HEK293 (cell line): ENCODE measurements around the gene TBC1D16.

Experiments
- CTCF ChIA-PET: fragments of 350-600 bp; formaldehyde crosslinking; extraction: SDS; loops from one replicate; lab custom pipeline; 2021; ENCODE audit warnings: antibody characterized with exemption; lab: Yijun Ruan, JAX
- POLR2A ChIA-PET: fragments of 300-600 bp; formaldehyde crosslinking; extraction: SDS; loops from one replicate; lab custom pipeline; 2020; ENCODE audit warnings: antibody characterized with exemption, inconsistent platforms; lab: Yijun Ruan, JAX
- H3K27ac ChIP-seq: fragments of 200-500 bp; sonication (Bioruptor generic); 2 replicates; pipeline ENCODE4 v1.5.1; 2014; ENCODE audit warnings: low read depth, low read length, control low read depth, inconsistent platforms; ENCODE audit errors: extremely low read depth
- H3K36me3 ChIP-seq, 2 experiments: fragments of 200-500 bp in 1 of 2; sonication (Bioruptor generic) in 1 of 2; 1 replicate in 1 of 2; 2 replicates in 1 of 2; pipeline ENCODE4 v1.5.1; 2014 to 2017; ENCODE audit warnings: inconsistent platforms in 2 of 2, low read length in 2 of 2; ENCODE audit not compliant: control insufficient read depth in 2 of 2, insufficient read depth in 1 of 2
- H3K4me1 ChIP-seq: fragments of 200-500 bp; sonication (Bioruptor generic); 2 replicates; pipeline ENCODE4 v1.5.1; 2014; ENCODE audit warnings: mild to moderate bottlenecking, low read length, inconsistent platforms; ENCODE audit not compliant: control insufficient read depth, insufficient read depth
- H3K4me3 ChIP-seq: 2 replicates; pipeline ENCODE4 v1.5.1; 2011; ENCODE audit warnings: low read depth, mild to moderate bottlenecking, control low read depth, low read length, moderate library complexity
- H3K9me3 ChIP-seq: fragments of 200-500 bp; sonication (Bioruptor generic); 2 replicates; pipeline ENCODE4 v1.5.1; 2014; ENCODE audit warnings: low read depth, low read length, inconsistent platforms; ENCODE audit not compliant: control insufficient read depth, insufficient read depth
- EGR2 ChIP-seq: fragments of 450-650 bp; formaldehyde crosslinking; IDR thresholded peaks from 2 replicates; pipeline ENCODE4 v1.5.1; 2016; ENCODE audit warnings: low read depth, missing biosample characterization, missing genetic modification characterization
- HIC1 ChIP-seq: fragments of 450-650 bp; formaldehyde crosslinking; IDR thresholded peaks from 2 replicates; pipeline ENCODE4 v1.5.1; 2016; ENCODE audit warnings: missing biosample characterization, missing genetic modification characterization
- SCRT1 ChIP-seq: fragments of 450-650 bp; formaldehyde crosslinking; IDR thresholded peaks from 2 replicates; pipeline ENCODE4 v1.5.1; 2016; ENCODE audit warnings: missing biosample characterization, missing genetic modification characterization, borderline replicate concordance
- SCRT2 ChIP-seq: fragments of 450-650 bp; formaldehyde crosslinking; IDR thresholded peaks from 2 replicates; pipeline ENCODE4 v1.5.1; 2016; ENCODE audit warnings: missing biosample characterization, missing genetic modification characterization
- YY2 ChIP-seq: fragments of 450-650 bp; formaldehyde crosslinking; IDR thresholded peaks from 2 replicates; pipeline ENCODE4 v1.5.1; 2016; ENCODE audit warnings: missing biosample characterization, missing genetic modification characterization
- ZBTB8A ChIP-seq: fragments of 450-650 bp; formaldehyde crosslinking; IDR thresholded peaks from 2 replicates; pipeline ENCODE4 v1.5.1; 2016; ENCODE audit warnings: missing biosample characterization, missing genetic modification characterization
- ZFHX2 ChIP-seq: fragments of 450-650 bp; formaldehyde crosslinking; conservative IDR thresholded peaks from 2 replicates; pipeline ENCODE4 v1.5.1; 2016; ENCODE audit warnings: missing biosample characterization, missing genetic modification characterization
- ZFP37 ChIP-seq: fragments of 450-650 bp; formaldehyde crosslinking; IDR thresholded peaks from 2 replicates; pipeline ENCODE4 v1.5.1; 2016; ENCODE audit warnings: missing biosample characterization, missing genetic modification characterization
- ZFP41 ChIP-seq: fragments of 450-650 bp; formaldehyde crosslinking; IDR thresholded peaks from 2 replicates; pipeline ENCODE4 v1.5.1; 2016; ENCODE audit warnings: missing biosample characterization, missing genetic modification characterization, borderline replicate concordance
- ZNF146 ChIP-seq: fragments of 450-650 bp; formaldehyde crosslinking; IDR thresholded peaks from 2 replicates; pipeline ENCODE4 v1.5.1; 2016; ENCODE audit warnings: missing biosample characterization, missing genetic modification characterization
- ZNF214 ChIP-seq: fragments of 450-650 bp; formaldehyde crosslinking; IDR thresholded peaks from 2 replicates; pipeline ENCODE4 v1.5.1; 2017; ENCODE audit warnings: missing biosample characterization, mild to moderate bottlenecking, missing genetic modification characterization, borderline replicate concordance
- ZNF223 ChIP-seq: fragments of 450-650 bp; formaldehyde crosslinking; IDR thresholded peaks from 2 replicates; pipeline ENCODE4 v1.5.1; 2016; ENCODE audit warnings: missing biosample characterization, missing genetic modification characterization
- ZNF23 ChIP-seq: fragments of 450-650 bp; formaldehyde crosslinking; IDR thresholded peaks from 2 replicates; pipeline ENCODE4 v1.5.1; 2016; ENCODE audit warnings: missing biosample characterization, missing genetic modification characterization, borderline replicate concordance
- ZNF324 ChIP-seq: fragments of 450-650 bp; formaldehyde crosslinking; IDR thresholded peaks from 2 replicates; pipeline ENCODE4 v1.5.1; 2016; ENCODE audit warnings: missing biosample characterization, missing genetic modification characterization
- ZNF341 ChIP-seq: fragments of 450-650 bp; formaldehyde crosslinking; IDR thresholded peaks from 2 replicates; pipeline ENCODE4; 2016; ENCODE audit warnings: low read depth, missing biosample characterization, missing genetic modification characterization
- ZNF350 ChIP-seq: fragments of 450-650 bp; formaldehyde crosslinking; IDR thresholded peaks from 2 replicates; pipeline ENCODE4 v1.5.0; 2017; ENCODE audit warnings: missing biosample characterization, mild to moderate bottlenecking, missing genetic modification characterization
- ZNF426 ChIP-seq: fragments of 450-650 bp; formaldehyde crosslinking; IDR thresholded peaks from 2 replicates; pipeline ENCODE4 v1.5.1; 2017; ENCODE audit warnings: missing biosample characterization, missing genetic modification characterization, mild to moderate bottlenecking, inconsistent platforms, moderate library complexity
- ZNF518A ChIP-seq: fragments of 450-650 bp; formaldehyde crosslinking; conservative IDR thresholded peaks from 2 replicates; pipeline ENCODE4 v1.5.1; 2016; ENCODE audit warnings: low read depth, missing biosample characterization, missing genetic modification characterization
- ZNF600 ChIP-seq: fragments of 450-650 bp; formaldehyde crosslinking; IDR thresholded peaks from 2 replicates; pipeline ENCODE4 v1.5.1; 2016; ENCODE audit warnings: missing biosample characterization, missing genetic modification characterization
- ZNF626 ChIP-seq: fragments of 450-650 bp; sonication (Bioruptor Pico); formaldehyde crosslinking; IDR thresholded peaks from 2 replicates; pipeline ENCODE4 v1.5.1; 2018; ENCODE audit warnings: missing biosample characterization, missing genetic modification characterization, inconsistent platforms
- ZNF776 ChIP-seq: fragments of 450-650 bp; formaldehyde crosslinking; IDR thresholded peaks from 2 replicates; pipeline ENCODE4 v1.5.0; 2017; ENCODE audit warnings: missing biosample characterization, missing genetic modification characterization, borderline replicate concordance
- ZSCAN30 ChIP-seq: fragments of 450-650 bp; IDR thresholded peaks from 2 replicates; pipeline ENCODE4 v1.5.1; 2018; ENCODE audit warnings: missing biosample characterization, mild to moderate bottlenecking, missing genetic modification characterization, moderate library complexity

TBC1D16 gene

GRCh38 chr17:79933863-79934652, 101.6 kb downstream of the TBC1D16 start:
- no peak overlapping the region for H3K4me3 ChIP-seq
- no peaks in the 10 kb centered on the region; the same call in 1 of the 2 replicates for H3K4me1 ChIP-seq
- ChIA-PET CTCF (interaction anchor here (2.0 kb wide), 1 partner anchor 10 kb away, joined by 8 read pairs; no protein-coding TSS in a partner anchor), POLR2A (no interaction called here)
- H3K27ac ChIP-seq: no peak overlapping the region
- no peaks in the 10 kb centered on the region for H3K9me3 ChIP-seq
- TF ChIP-seq HIC1 (tag by site-specific recombination) (peak; percentile 53; the same call in 1 of the 2 replicates), ZSCAN30 (no peak), ZFP37 (no peak), ZNF600 (0 out of 2 replicates have a peak, but pooled peaks have one; percentile 21), ZBTB8A (tag by site-specific recombination) (peak; percentile 28; the same call in 1 of the 2 replicates), ZFP41 (tag by site-specific recombination) (no peak), ZNF341 (tag by site-specific recombination) (peak; percentile 42; the same call in 1 of the 2 replicates)
- H3K36me3 ChIP-seq: peaks cover 0 to under 1% of the 10 kb centered on the region in 2 experiments; a peak in 1 of 3 replicates

- Histone ChIP-seq H3K4me3 (no peak overlapping the region), H3K36me3 (no peaks in the 10 kb centered on the region), H3K4me1 (no peaks in the 10 kb centered on the region; the same call in 1 of the 2 replicates), H3K9me3 (no peaks in the 10 kb centered on the region), H3K27ac (no peak overlapping the region)
- POLR2A ChIA-PET: no interaction called here
- no peak for TF ChIP-seq ZNF223
- no peak for TF ChIP-seq YY2 (tag by site-specific recombination)
- TF ChIP-seq SCRT1: 0 out of 2 replicates have a peak, but pooled peaks have one; percentile 57
- TF ChIP-seq SCRT2 (tag by site-specific recombination): peak; percentile 47; the same call in 1 of the 2 replicates
- CTCF ChIA-PET: interaction anchor here (0.6 to 1.0 kb wide), 3 partner anchors 38 to 87 kb away, joined by 3 to 5 read pairs (median 4); no protein-coding TSS in a partner anchor
Observed at GRCh38 chr17:79932451-79933306, 103.0 kb downstream of the TBC1D16 start.

GRCh38 chr17:79931817-79932309, 103.8 kb downstream of the TBC1D16 start:
- Histone ChIP-seq H3K4me3 (no peak overlapping the region), H3K9me3 (no peaks in the 10 kb centered on the region), H3K36me3 (no peaks in the 10 kb centered on the region), H3K4me1 (no peaks in the 10 kb centered on the region), H3K27ac (no peak overlapping the region)
- ChIA-PET POLR2A (interaction anchor here (1.2 to 1.5 kb wide), 2 partner anchors 15 to 92 kb away, joined by 3 to 5 read pairs; no protein-coding TSS in a partner anchor), CTCF (interaction anchor here (0.6 to 1.0 kb wide), 2 partner anchors 39 to 73 kb away, joined by 3 to 5 read pairs; no protein-coding TSS in a partner anchor)
- TF ChIP-seq ZFHX2 (peak; percentile 41; the same call in 1 of the 2 replicates), ZNF23 (no peak), ZNF426 (tag by site-specific recombination) (no peak), ZNF518A (no peak), EGR2 (peak; percentile 47; the same call in 1 of the 2 replicates), ZNF626 (no peak), ZNF214 (tag by site-specific recombination) (no peak), ZNF776 (tag by site-specific recombination) (no peak), ZNF350 (tag by site-specific recombination) (no peak), ZNF146 (tag by site-specific recombination) (no peak), ZNF324 (tag by site-specific recombination) (no peak)
